HepG2 (cell line): ENCODE measurements around the gene CLEC11A. TPM values are rescaled to one million over a fixed set of nuclear protein-coding genes. Genes with fewer than 3 reads are reported as not detected.

Source experiments
- AGO1 ChIP-seq: fragments of 200-400 bp; formaldehyde crosslinking; IDR thresholded peaks from 2 replicates; pipeline ENCODE4 v1.6.1; 2017; ENCODE audit warnings: mild to moderate bottlenecking, low read depth, low read length, moderate library complexity; ENCODE audit not compliant: poor library complexity, severe bottlenecking
- CTCF ChIP-seq: sonication (generic); formaldehyde crosslinking; IDR thresholded peaks from 2 replicates; pipeline ENCODE4 v1.5.0; 2020; ENCODE audit warnings: mild to moderate bottlenecking, missing genetic modification reagents, moderate library complexity
- EEA1 ChIP-seq: sonication (generic); formaldehyde crosslinking; IDR thresholded peaks from 2 replicates; pipeline ENCODE4 v1.5.1; 2020; ENCODE audit warnings: mild to moderate bottlenecking, missing genetic modification reagents, borderline replicate concordance
- GTF2F1 ChIP-seq: fragments of 150-350 bp; IDR thresholded peaks from 2 replicates; pipeline ENCODE4 v1.6.1; 2014; ENCODE audit warnings: low read length
- KDM2A ChIP-seq: sonication (generic); formaldehyde crosslinking; IDR thresholded peaks from 2 replicates; pipeline ENCODE4 v1.4.0; 2020; ENCODE audit warnings: low read depth, missing genetic modification reagents, borderline replicate concordance
- PHF21A ChIP-seq: sonication (generic); formaldehyde crosslinking; IDR thresholded peaks from 2 replicates; pipeline ENCODE4 v1.5.0; 2020; ENCODE audit warnings: mild to moderate bottlenecking, missing genetic modification reagents
- STAG1 ChIP-seq: sonication (generic); formaldehyde crosslinking; IDR thresholded peaks from 2 replicates; pipeline ENCODE4 v1.4.0; 2020; ENCODE audit warnings: missing genetic modification reagents
- USF2 ChIP-seq, 2 experiments: sonication (generic) in 1 of 2; formaldehyde crosslinking in 1 of 2; IDR thresholded peaks; 2 replicates each; pipeline versions ENCODE4 v1.5.1 to v1.6.1; 2011 to 2020; ENCODE audit warnings: borderline replicate concordance in 1 of 2, low read depth in 1 of 2, low read length in 1 of 2, mild to moderate bottlenecking in 1 of 2, missing genetic modification reagents in 1 of 2, moderate library complexity in 1 of 2
- ZBTB37 ChIP-seq: sonication (generic); formaldehyde crosslinking; IDR thresholded peaks from 2 replicates; pipeline ENCODE4 v1.4.0; 2020; ENCODE audit warnings: mild to moderate bottlenecking, missing genetic modification reagents
- ZNF326 ChIP-seq: sonication (generic); formaldehyde crosslinking; IDR thresholded peaks from 2 replicates; pipeline ENCODE4 v1.4.0; 2020; ENCODE audit warnings: missing genetic modification reagents, borderline replicate concordance
- ZNF552 ChIP-seq: sonication (generic); formaldehyde crosslinking; IDR thresholded peaks from 2 replicates; pipeline ENCODE4 v1.9.0; 2022; ENCODE audit warnings: missing genetic modification reagents, mild to moderate bottlenecking, borderline replicate concordance
- ZNF691 ChIP-seq: sonication (generic); formaldehyde crosslinking; IDR thresholded peaks from 2 replicates; pipeline ENCODE4 v1.4.0; 2020; ENCODE audit warnings: missing genetic modification reagents, low read depth, mild to moderate bottlenecking, borderline replicate concordance
- ZSCAN25 ChIP-seq: sonication (generic); formaldehyde crosslinking; IDR thresholded peaks from 2 replicates; pipeline ENCODE4 v1.8.0; 2022; ENCODE audit warnings: mild to moderate bottlenecking, missing genetic modification reagents
- ZSCAN29 ChIP-seq: sonication (generic); formaldehyde crosslinking; conservative IDR thresholded peaks from 2 replicates; pipeline ENCODE4 v1.4.0; 2020; ENCODE audit warnings: mild to moderate bottlenecking, missing genetic modification reagents
- polyA plus RNA-seq, 8 experiments: library from polyadenylated mRNA; depleted of rRNA in 3 of 8; stranded (reverse) in 7 of 8; unstranded in 1 of 8; fragments of >200 nt; fragmentation: Illumina TruSeq in 4 of 8; extraction: Trizol in 4 of 8; gene quantifications; 2 replicates each; pipeline versions ENCODE4 v1.2.1 to v1.2.3, GENCODE V29; 2011 to 2016; ENCODE audit warnings: low read depth in 4 of 8, missing spikeins in 1 of 8, mixed read lengths in 1 of 8; ENCODE audit not compliant: insufficient read depth in 1 of 8
- total RNA-seq, 5 experiments: library from RNA; depleted of rRNA; stranded (reverse); fragments of >200 nt; fragmentation: Illumina TruSeq; extraction: Trizol; gene quantifications; 2 replicates each; pipeline ENCODE4 v1.2.3, GENCODE V29; 2016; ENCODE audit warnings: low read depth in 1 of 5
- TF ChIP-seq, protein P1 (sequence below): sonication (generic); formaldehyde crosslinking; IDR thresholded peaks from 2 replicates; pipeline ENCODE4 v1.4.0; 2020; ENCODE audit warnings: missing genetic modification reagents
- TF ChIP-seq, protein P2 (sequence below), 2 experiments: sonication (generic) in 1 of 2; formaldehyde crosslinking in 1 of 2; IDR thresholded peaks; 2 replicates each; pipeline versions ENCODE4 v1.4.0 to v1.6.1; 2018 to 2020; ENCODE audit warnings: missing genetic modification reagents in 2 of 2, borderline replicate concordance in 1 of 2, low read depth in 1 of 2, mild to moderate bottlenecking in 1 of 2, missing biosample characterization in 1 of 2

The CLEC11A gene
- total and polyA plus RNA-seq, 2 of the 13 experiments (the other 11 are each of a cell fraction or from before 2014, with no cell fraction given), result not detected

DNA sequence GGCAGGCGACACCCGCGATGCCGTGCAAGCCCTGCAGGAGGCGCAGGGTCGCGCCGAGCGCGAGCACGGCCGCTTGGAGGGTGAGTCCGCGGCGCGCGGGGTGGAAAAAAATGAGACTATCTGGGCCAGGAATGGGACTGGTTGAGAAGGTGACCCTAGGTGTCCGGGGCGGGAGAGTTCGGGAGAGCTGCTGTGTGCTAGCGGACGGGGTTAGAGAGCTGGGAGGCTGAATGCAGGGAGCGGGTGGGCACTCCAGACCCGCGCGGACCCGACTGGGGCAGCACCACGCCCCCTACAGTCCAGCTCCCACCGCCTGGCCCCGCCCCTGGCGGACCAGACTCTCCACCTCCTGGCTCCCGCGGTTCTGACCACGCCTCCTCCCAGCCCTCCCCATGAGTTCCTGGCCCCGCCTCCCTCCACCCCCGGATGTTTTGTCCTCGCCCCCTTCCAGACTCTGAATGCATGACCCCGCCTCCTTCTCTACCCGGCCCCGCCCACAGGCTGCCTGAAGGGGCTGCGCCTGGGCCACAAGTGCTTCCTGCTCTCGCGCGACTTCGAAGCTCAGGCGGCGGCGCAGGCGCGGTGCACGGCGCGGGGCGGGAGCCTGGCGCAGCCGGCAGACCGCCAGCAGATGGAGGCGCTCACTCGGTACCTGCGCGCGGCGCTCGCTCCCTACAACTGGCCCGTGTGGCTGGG is 1.5 kb downstream of the CLEC11A start (continued):
- TF ChIP-seq, protein P1, sequence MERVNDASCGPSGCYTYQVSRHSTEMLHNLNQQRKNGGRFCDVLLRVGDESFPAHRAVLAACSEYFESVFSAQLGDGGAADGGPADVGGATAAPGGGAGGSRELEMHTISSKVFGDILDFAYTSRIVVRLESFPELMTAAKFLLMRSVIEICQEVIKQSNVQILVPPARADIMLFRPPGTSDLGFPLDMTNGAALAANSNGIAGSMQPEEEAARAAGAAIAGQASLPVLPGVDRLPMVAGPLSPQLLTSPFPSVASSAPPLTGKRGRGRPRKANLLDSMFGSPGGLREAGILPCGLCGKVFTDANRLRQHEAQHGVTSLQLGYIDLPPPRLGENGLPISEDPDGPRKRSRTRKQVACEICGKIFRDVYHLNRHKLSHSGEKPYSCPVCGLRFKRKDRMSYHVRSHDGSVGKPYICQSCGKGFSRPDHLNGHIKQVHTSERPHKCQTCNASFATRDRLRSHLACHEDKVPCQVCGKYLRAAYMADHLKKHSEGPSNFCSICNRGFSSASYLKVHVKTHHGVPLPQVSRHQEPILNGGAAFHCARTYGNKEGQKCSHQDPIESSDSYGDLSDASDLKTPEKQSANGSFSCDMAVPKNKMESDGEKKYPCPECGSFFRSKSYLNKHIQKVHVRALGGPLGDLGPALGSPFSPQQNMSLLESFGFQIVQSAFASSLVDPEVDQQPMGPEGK (CRISPR knock-in tag), result 0 out of 2 replicates have a peak, but pooled peaks have one; percentile 16
- peak; percentile 29; the same call in 1 of the 2 replicates for TF ChIP-seq ZSCAN25 (CRISPR knock-in tag)
- TF ChIP-seq ZSCAN29 (CRISPR knock-in tag), result no peak
- peak; percentile 69; the same call in 1 of the 2 replicates for TF ChIP-seq KDM2A
- TF ChIP-seq, protein P2, sequence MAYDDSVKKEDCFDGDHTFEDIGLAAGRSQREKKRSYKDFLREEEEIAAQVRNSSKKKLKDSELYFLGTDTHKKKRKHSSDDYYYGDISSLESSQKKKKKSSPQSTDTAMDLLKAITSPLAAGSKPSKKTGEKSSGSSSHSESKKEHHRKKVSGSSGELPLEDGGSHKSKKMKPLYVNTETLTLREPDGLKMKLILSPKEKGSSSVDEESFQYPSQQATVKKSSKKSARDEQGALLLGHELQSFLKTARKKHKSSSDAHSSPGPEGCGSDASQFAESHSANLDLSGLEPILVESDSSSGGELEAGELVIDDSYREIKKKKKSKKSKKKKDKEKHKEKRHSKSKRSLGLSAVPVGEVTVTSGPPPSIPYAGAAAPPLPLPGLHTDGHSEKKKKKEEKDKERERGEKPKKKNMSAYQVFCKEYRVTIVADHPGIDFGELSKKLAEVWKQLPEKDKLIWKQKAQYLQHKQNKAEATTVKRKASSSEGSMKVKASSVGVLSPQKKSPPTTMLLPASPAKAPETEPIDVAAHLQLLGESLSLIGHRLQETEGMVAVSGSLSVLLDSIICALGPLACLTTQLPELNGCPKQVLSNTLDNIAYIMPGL (CRISPR knock-in tag; IDR thresholded peaks at IDR 0.05; ENCODE audit: borderline replicate concordance in 1 of 2, low read depth in 1 of 2), result peak in 1 of 2 experiments; percentile 69; a peak in 1 of 4 replicates
- TF ChIP-seq AGO1, result no peak
- 0 out of 2 replicates have a peak, but pooled peaks have one; percentile 22 for TF ChIP-seq ZNF691
- TF ChIP-seq STAG1 (CRISPR knock-in tag), result peak; percentile 32; the same call in 1 of the 2 replicates
- no peak for TF ChIP-seq ZNF326 (CRISPR knock-in tag)
- TF ChIP-seq GTF2F1, result no peak
- TF ChIP-seq EEA1, result no peak
- TF ChIP-seq ZBTB37 (CRISPR knock-in tag), result no peak
- no peak for TF ChIP-seq USF2 (IDR thresholded peaks at IDR 0.05; ENCODE audit: low read depth, low read length)
- no peak for TF ChIP-seq USF2 (CRISPR knock-in tag; IDR thresholded peaks at IDR 0.05; ENCODE audit: borderline replicate concordance)
- TF ChIP-seq ZNF552 (CRISPR knock-in tag), result peak; percentile 55; the same call in 1 of the 2 replicates
- TF ChIP-seq CTCF (CRISPR knock-in tag), result peak; percentile 73
- TF ChIP-seq PHF21A (CRISPR knock-in tag), result no peak
